ENCODE measurements around the gene DESI1.
A peak's percentile ranks its signal among the peaks of the same experiment; 100 is the strongest.
"Not testable (repeated sequence)": the region's sequence is repeated elsewhere in the genome, so short reads cannot be mapped to it uniquely, and the experiment has no call there.

The DESI1 gene

GRCh38 chr22:41562461-41562860 lies 58.4 kb downstream of the DESI1 start:
- Histone ChIP-seq H4K5ac (ENCODE audit: low read length) (no peak overlapping the region), H2BK15ac (replicated peaks; ENCODE audit: low read depth) (no peak overlapping the region), H3K79me2 (ENCODE audit: control insufficient read depth, insufficient read depth, low read length) (no peaks in the 10 kb centered on the region), H3K4me3 (ENCODE audit: low read length) (no peak overlapping the region), H3K18ac (ENCODE audit: low read length) (peak overlapping the region; percentile 16), H3K56ac (ENCODE audit: low read length) (no peak overlapping the region), H3K4ac (ENCODE audit: low read depth, low read length) (no peak overlapping the region), H4K8ac (ENCODE audit: low read depth, low read length) (no peak overlapping the region), H3K27ac (ENCODE audit: low read depth, low read length) (peak overlapping the region; percentile 38), H2BK5ac (ENCODE audit: low read length) (no peak overlapping the region), H3K4me2 (ENCODE audit: low read length) (no peak overlapping the region), H3K36me3 (ENCODE audit: control insufficient read depth, insufficient read depth, low read length) (no peaks in the 10 kb centered on the region), H2BK120ac (ENCODE audit: low read depth, low read length) (no peak overlapping the region), H3K79me1 (ENCODE audit: low read length) (no peaks in the 10 kb centered on the region), H3K27me3 (ENCODE audit: insufficient read depth, low read length, poor library complexity) (no peaks in the 10 kb centered on the region), H3K9ac (ENCODE audit: low read length) (no peak overlapping the region), H3K23ac (ENCODE audit: low read length) (no peak overlapping the region), H2AK5ac (ENCODE audit: low read length) (no peak overlapping the region), H3K4me1 (ENCODE audit: control insufficient read depth, low read depth, low read length) (no peaks in the 10 kb centered on the region)
- WGBS (ENCODE audit: extremely low coverage, insufficient coverage, low lambda C conversion rate): no CpG with 5 or more reads among the region's 4 CpGs
- no peak for DNase-seq

- Histone ChIP-seq H3K9ac (ENCODE audit: low read length) (peak overlapping the region; percentile 9), H4K5ac (ENCODE audit: low read length) (no peak overlapping the region), H3K79me1 (ENCODE audit: low read length) (no peaks in the 10 kb centered on the region), H3K4me3 (ENCODE audit: low read length) (no peak overlapping the region), H3K4ac (ENCODE audit: low read depth, low read length) (no peak overlapping the region), H3K23ac (ENCODE audit: low read length) (no peak overlapping the region), H3K36me3 (ENCODE audit: control insufficient read depth, insufficient read depth, low read length) (no peaks in the 10 kb centered on the region), H2BK5ac (ENCODE audit: low read length) (no peak overlapping the region), H3K4me2 (ENCODE audit: low read length) (no peak overlapping the region), H3K4me1 (ENCODE audit: control insufficient read depth, low read depth, low read length) (no peaks in the 10 kb centered on the region), H3K79me2 (ENCODE audit: control insufficient read depth, insufficient read depth, low read length) (no peaks in the 10 kb centered on the region), H4K8ac (ENCODE audit: low read depth, low read length) (no peak overlapping the region), H3K56ac (ENCODE audit: low read length) (no peak overlapping the region), H3K18ac (ENCODE audit: low read length) (peak overlapping the region; percentile 20), H2AK5ac (ENCODE audit: low read length) (no peak overlapping the region), H3K27me3 (ENCODE audit: insufficient read depth, low read length, poor library complexity) (no peaks in the 10 kb centered on the region), H2BK120ac (ENCODE audit: low read depth, low read length) (no peak overlapping the region), H3K27ac (ENCODE audit: low read depth, low read length) (no peak overlapping the region), H2BK15ac (replicated peaks; ENCODE audit: low read depth) (no peak overlapping the region)
- WGBS (ENCODE audit: extremely low coverage, insufficient coverage, low lambda C conversion rate): no CpG with 5 or more reads among the region's 5 CpGs
- DNase-seq: no peak
Observed at GRCh38 chr22:41561788-41562187, 59.1 kb downstream of the DESI1 start.

GRCh38 chr22:41561335-41561734 lies 59.5 kb downstream of the DESI1 start:
- Histone ChIP-seq H4K5ac (ENCODE audit: low read length) (no peak overlapping the region), H3K4ac (ENCODE audit: low read depth, low read length) (no peak overlapping the region), H3K4me1 (ENCODE audit: control insufficient read depth, low read depth, low read length) (no peaks in the 10 kb centered on the region), H2BK120ac (ENCODE audit: low read depth, low read length) (no peak overlapping the region), H3K23ac (ENCODE audit: low read length) (peak overlapping the region; percentile 11), H3K56ac (ENCODE audit: low read length) (peak overlapping the region; percentile 71), H3K4me2 (ENCODE audit: low read length) (peak overlapping the region; percentile 53), H3K36me3 (ENCODE audit: control insufficient read depth, insufficient read depth, low read length) (no peaks in the 10 kb centered on the region), H2BK5ac (ENCODE audit: low read length) (no peak overlapping the region), H3K18ac (ENCODE audit: low read length) (no peak overlapping the region), H4K8ac (ENCODE audit: low read depth, low read length) (no peak overlapping the region), H3K4me3 (ENCODE audit: low read length) (no peak overlapping the region), H3K27ac (ENCODE audit: low read depth, low read length) (no peak overlapping the region), H3K27me3 (ENCODE audit: insufficient read depth, low read length, poor library complexity) (no peaks in the 10 kb centered on the region), H3K9ac (ENCODE audit: low read length) (peak overlapping the region; percentile 33), H2BK15ac (replicated peaks; ENCODE audit: low read depth) (no peak overlapping the region), H3K79me2 (ENCODE audit: control insufficient read depth, insufficient read depth, low read length) (no peaks in the 10 kb centered on the region), H2AK5ac (ENCODE audit: low read length) (no peak overlapping the region), H3K79me1 (ENCODE audit: low read length) (no peaks in the 10 kb centered on the region)
- WGBS (ENCODE audit: extremely low coverage, insufficient coverage, low lambda C conversion rate): no CpG with 5 or more reads among the region's 10 CpGs
- peak; percentile 62 for DNase-seq

GRCh38 chr22:41560095-41560471 lies 60.8 kb downstream of the DESI1 start:
- Histone ChIP-seq H3K18ac (ENCODE audit: low read length) (no peak overlapping the region), H3K4ac (ENCODE audit: low read depth, low read length) (no peak overlapping the region), H4K8ac (ENCODE audit: low read depth, low read length) (no peak overlapping the region), H2AK5ac (ENCODE audit: low read length) (no peak overlapping the region), H3K4me2 (ENCODE audit: low read length) (no peak overlapping the region), H3K9ac (ENCODE audit: low read length) (no peak overlapping the region), H2BK15ac (replicated peaks; ENCODE audit: low read depth) (no peak overlapping the region), H2BK5ac (ENCODE audit: low read length) (no peak overlapping the region), H3K27ac (ENCODE audit: low read depth, low read length) (no peak overlapping the region), H3K27me3 (ENCODE audit: insufficient read depth, low read length, poor library complexity) (no peaks in the 10 kb centered on the region), H3K79me2 (ENCODE audit: control insufficient read depth, insufficient read depth, low read length) (no peaks in the 10 kb centered on the region), H3K4me1 (ENCODE audit: control insufficient read depth, low read depth, low read length) (no peaks in the 10 kb centered on the region), H3K56ac (ENCODE audit: low read length) (no peak overlapping the region), H3K36me3 (ENCODE audit: control insufficient read depth, insufficient read depth, low read length) (no peaks in the 10 kb centered on the region), H4K5ac (ENCODE audit: low read length) (no peak overlapping the region), H3K23ac (ENCODE audit: low read length) (no peak overlapping the region), H3K4me3 (ENCODE audit: low read length) (no peak overlapping the region), H3K79me1 (ENCODE audit: low read length) (no peaks in the 10 kb centered on the region), H2BK120ac (ENCODE audit: low read depth, low read length) (no peak overlapping the region)
- WGBS (ENCODE audit: extremely low coverage, insufficient coverage, low lambda C conversion rate): no CpG with 5 or more reads among the region's 6 CpGs
- no peak for DNase-seq

GRCh38 chr22:41558241-41558630 lies 62.6 kb downstream of the DESI1 start:
- not testable (repeated sequence) for H3K23ac ChIP-seq (ENCODE audit: low read length); H3K4ac ChIP-seq (ENCODE audit: low read depth, low read length); H3K79me1 ChIP-seq (ENCODE audit: low read length); H3K79me2 ChIP-seq (ENCODE audit: control insufficient read depth, insufficient read depth, low read length); H2BK15ac ChIP-seq (replicated peaks; ENCODE audit: low read depth); H3K4me1 ChIP-seq (ENCODE audit: control insufficient read depth, low read depth, low read length); H2BK120ac ChIP-seq (ENCODE audit: low read depth, low read length); H4K5ac ChIP-seq (ENCODE audit: low read length); H2BK5ac ChIP-seq (ENCODE audit: low read length); DNase-seq; H3K56ac ChIP-seq (ENCODE audit: low read length); H4K8ac ChIP-seq (ENCODE audit: low read depth, low read length); H3K9ac ChIP-seq (ENCODE audit: low read length); H2AK5ac ChIP-seq (ENCODE audit: low read length); H3K18ac ChIP-seq (ENCODE audit: low read length); H3K27ac ChIP-seq (ENCODE audit: low read depth, low read length); H3K36me3 ChIP-seq (ENCODE audit: control insufficient read depth, insufficient read depth, low read length); H3K27me3 ChIP-seq (ENCODE audit: insufficient read depth, low read length, poor library complexity); H3K4me3 ChIP-seq (ENCODE audit: low read length); H3K4me2 ChIP-seq (ENCODE audit: low read length)
- WGBS (ENCODE audit: extremely low coverage, insufficient coverage, low lambda C conversion rate): no CpG with 5 or more reads among the region's 13 CpGs

GRCh38 chr22:41557401-41558240 lies 63.2 kb downstream of the DESI1 start:
- WGBS (ENCODE audit: extremely low coverage, insufficient coverage, low lambda C conversion rate): no CpG with 5 or more reads among the region's 19 CpGs
- H3K27ac ChIP-seq (ENCODE audit: low read depth, low read length): no peak overlapping the region

More at GRCh38 chr22:41557401-41558240, 63.2 kb downstream of the DESI1 start:
- Histone ChIP-seq H2BK15ac (replicated peaks; ENCODE audit: low read depth) (no peak overlapping the region), H2AK5ac (ENCODE audit: low read length) (no peak overlapping the region), H3K9ac (ENCODE audit: low read length) (no peak overlapping the region), H3K4me1 (ENCODE audit: control insufficient read depth, low read depth, low read length) (no peaks in the 10 kb centered on the region), H3K4me2 (ENCODE audit: low read length) (no peak overlapping the region), H3K36me3 (ENCODE audit: control insufficient read depth, insufficient read depth, low read length) (no peaks in the 10 kb centered on the region), H3K23ac (ENCODE audit: low read length) (no peak overlapping the region), H3K79me1 (ENCODE audit: low read length) (no peaks in the 10 kb centered on the region), H3K27me3 (ENCODE audit: insufficient read depth, low read length, poor library complexity) (no peaks in the 10 kb centered on the region), H3K18ac (ENCODE audit: low read length) (no peak overlapping the region), H3K4me3 (ENCODE audit: low read length) (no peak overlapping the region), H3K4ac (ENCODE audit: low read depth, low read length) (no peak overlapping the region), H4K8ac (ENCODE audit: low read depth, low read length) (no peak overlapping the region), H2BK120ac (ENCODE audit: low read depth, low read length) (no peak overlapping the region), H2BK5ac (ENCODE audit: low read length) (no peak overlapping the region), H3K56ac (ENCODE audit: low read length) (no peak overlapping the region), H3K79me2 (ENCODE audit: control insufficient read depth, insufficient read depth, low read length) (no peaks in the 10 kb centered on the region), H4K5ac (ENCODE audit: low read length) (no peak overlapping the region)
- DNase-seq: no peak
